K562 (cell line): ENCODE results near the gene GP2. TPM values are rescaled to one million over a fixed set of nuclear protein-coding genes. Genes with fewer than 3 reads are reported as not detected.

Experiments used
- ATAC-seq: fragments of 200-7000 bp; cut with Tn5 transposase; 3 replicates; pipeline ENCODE4 v1.9.1; 2020; ENCODE audit warnings: moderate library complexity
- BruUV-seq: library from RNA; stranded (reverse); fragments of 400-500 nt; replicated peaks from 2 replicates; lab custom pipeline; 2021; lab: Mats Ljungman, UMichigan
- CTCF ChIA-PET: fragments of 300-600 bp; formaldehyde crosslinking; extraction: SDS; loops from one replicate; lab custom pipeline; 2021; ENCODE audit warnings: low intra/inter-chr PET ratio; lab: Yijun Ruan, JAX
- POLR2A ChIA-PET: fragments of 300-600, 350-650 bp; sonication (Branson Sonifier 250); formaldehyde crosslinking; extraction: SDS; loops from one replicate; lab custom pipeline; 2021; ENCODE audit warnings: antibody characterized with exemption, inconsistent platforms; lab: Yijun Ruan, JAX
- DNase-seq, 4 experiments: peaks; one replicate each; pipeline versions ENCODE4 v3.0.0 to v3.0.0-alpha.2; 2011 to 2018; ENCODE audit warnings: low spot score in 3 of 4, mixed read lengths in 3 of 4; ENCODE audit errors: extremely low read depth in 1 of 4
- FAIRE-seq: peaks from 2 replicates; lab custom pipeline; 2011; peaks lifted over from hg19 to GRCh38; lab: Jason Lieb, UNC
- H2AFZ ChIP-seq: 2 replicates; pipeline ENCODE4 v1.6.0; 2011; ENCODE audit warnings: low read depth, low read length, control low read depth, inconsistent platforms
- H3K27ac ChIP-seq: fragments of 200-600 bp; 3 replicates; pipeline ENCODE4 v1.8.0; 2011; ENCODE audit warnings: low read depth, mild to moderate bottlenecking, control low read depth, inconsistent platforms, low read length, moderate library complexity, mixed read lengths; ENCODE audit errors: extremely low read depth
- H3K27me3 ChIP-seq, 2 experiments: fragments of 300-600 bp in 1 of 2; 2 replicates in 1 of 2; 3 replicates in 1 of 2; pipeline versions ENCODE4 v1.6.0 to v1.8.0; 2011; ENCODE audit warnings: inconsistent platforms in 2 of 2, low read length in 2 of 2, mild to moderate bottlenecking in 1 of 2, mixed read lengths in 1 of 2, moderate library complexity in 1 of 2; ENCODE audit not compliant: control insufficient read depth in 2 of 2, insufficient read depth in 2 of 2
- H3K36me3 ChIP-seq: fragments of 300-600 bp; 3 replicates; pipeline ENCODE4 v1.8.0; 2011; ENCODE audit warnings: mild to moderate bottlenecking, low read length, inconsistent platforms; ENCODE audit not compliant: control insufficient read depth, insufficient read depth
- H3K4me1 ChIP-seq, 2 experiments: fragments of 200-600 bp in 1 of 2; replicated peaks in 1 of 2; 2 replicates in 1 of 2; 3 replicates in 1 of 2; pipeline versions ENCODE4 v1.5.1 to v1.8.0; 2011; ENCODE audit warnings: inconsistent platforms in 2 of 2, low read length in 2 of 2, mild to moderate bottlenecking in 1 of 2, mixed read lengths in 1 of 2, moderate library complexity in 1 of 2; ENCODE audit not compliant: control insufficient read depth in 2 of 2, insufficient read depth in 2 of 2
- H3K4me2 ChIP-seq: 2 replicates; pipeline ENCODE4 v1.6.1; 2011; ENCODE audit warnings: low read length, control low read depth, inconsistent platforms, mixed read lengths; ENCODE audit not compliant: insufficient read depth
- H3K4me3 ChIP-seq: fragments of 200-600 bp; sonication (generic), shearing (Covaris generic); 2 replicates; pipeline ENCODE4 v1.5.1; 2016; ENCODE audit warnings: control low read depth, inconsistent platforms
- H3K79me2 ChIP-seq: fragments of 200-600 bp; 3 replicates; pipeline ENCODE4 v1.8.0; 2011; ENCODE audit warnings: low read length, inconsistent platforms; ENCODE audit not compliant: control insufficient read depth, insufficient read depth
- H3K9ac ChIP-seq, 2 experiments: 2 replicates each; pipeline versions ENCODE4 v1.6.0 to v1.6.1; 2011; ENCODE audit warnings: low read depth in 2 of 2, low read length in 2 of 2, control low read depth in 1 of 2, inconsistent platforms in 1 of 2, mild to moderate bottlenecking in 1 of 2, mixed read lengths in 1 of 2; ENCODE audit not compliant: insufficient read depth in 1 of 2
- H3K9me1 ChIP-seq: one replicate; pipeline ENCODE4 v1.6.0; 2011; ENCODE audit warnings: inconsistent platforms, mild to moderate bottlenecking, low read length, moderate library complexity; ENCODE audit not compliant: control insufficient read depth, insufficient read depth
- H3K9me3 ChIP-seq: replicated peaks from 2 replicates; pipeline ENCODE4 v1.5.1; 2011; ENCODE audit warnings: low read depth, low read length, inconsistent platforms; ENCODE audit not compliant: control insufficient read depth, insufficient read depth
- H4K20me1 ChIP-seq: replicated peaks from 2 replicates; pipeline ENCODE4 v1.6.1; 2011; ENCODE audit warnings: low read length, inconsistent platforms, mixed read lengths; ENCODE audit not compliant: control insufficient read depth, insufficient read depth
- BCOR ChIP-seq: fragments of 450-650 bp; IDR thresholded peaks from 2 replicates; pipeline ENCODE4 v1.6.1; 2016
- CBFA2T2 ChIP-seq: fragments of 450-650 bp; conservative IDR thresholded peaks from 2 replicates; pipeline ENCODE4 v1.6.1; 2017; ENCODE audit warnings: mild to moderate bottlenecking
- ELF2 ChIP-seq: fragments of 250-450 bp; sonication (Bioruptor Pico); IDR thresholded peaks from 2 replicates; pipeline ENCODE4 v1.5.0; 2021; ENCODE audit warnings: mild to moderate bottlenecking
- NFE2L1 ChIP-seq: fragments of 450-650 bp; IDR thresholded peaks from 2 replicates; pipeline ENCODE4 v1.6.1; 2016; ENCODE audit warnings: missing genetic modification characterization, low read depth, mild to moderate bottlenecking, missing compliant biosample characterization, moderate library complexity, borderline replicate concordance
- PURB ChIP-seq: sonication (generic); formaldehyde crosslinking; IDR thresholded peaks from 2 replicates; pipeline ENCODE4 v1.9.0; 2021; ENCODE audit warnings: low read depth, mild to moderate bottlenecking, missing genetic modification reagents
- SRSF1 ChIP-seq: fragments of 200-400 bp; formaldehyde crosslinking; IDR thresholded peaks from 2 replicates; pipeline ENCODE4 v1.6.1; 2017; ENCODE audit warnings: mild to moderate bottlenecking, low read depth, low read length, moderate library complexity
- ZNF12 ChIP-seq: sonication (generic); formaldehyde crosslinking; IDR thresholded peaks from 2 replicates; pipeline ENCODE4 v1.4.0; 2020; ENCODE audit warnings: mild to moderate bottlenecking, missing genetic modification reagents
- ZNF174 ChIP-seq: fragments of 250-450 bp; sonication (Bioruptor Pico); IDR thresholded peaks from 2 replicates; pipeline ENCODE4 v1.4.0; 2020; ENCODE audit warnings: mild to moderate bottlenecking
- ZNF24 ChIP-seq: fragments of 450-650 bp; IDR thresholded peaks from 2 replicates; pipeline ENCODE4 v1.6.1; 2016
- ZNF354B ChIP-seq: fragments of 250-450 bp; sonication (Bioruptor Pico); IDR thresholded peaks from 2 replicates; pipeline ENCODE4 v1.4.0; 2020
- WGBS: fragments of 100-300 bp; shearing (Covaris generic); methylation state at CpG from one replicate; pipeline ENCODE4 v1.1.6; 2016; ENCODE audit warnings: low coverage, mixed read lengths; ENCODE audit not compliant: insufficient coverage; ENCODE audit errors: missing lambda C conversion rate; 5-methylcytosine and 5-hydroxymethylcytosine counted together
- in situ Hi-C: fragments of 300-500 bp; cut with MboI; formaldehyde crosslinking; loops from 4 replicates; pipeline ENCODE4 v1.15.0; 2018; ENCODE audit warnings: inconsistent platforms, mixed read lengths
- intact Hi-C: fragments of 100-400 bp; cut with micrococcal nuclease; formaldehyde crosslinking; loops from 2 replicates; pipeline ENCODE4 v1.14.2; 2022
- polyA plus RNA-seq, 8 experiments: library from polyadenylated mRNA; depleted of rRNA in 4 of 8; stranded (reverse) in 5 of 8; unstranded in 3 of 8; fragments of >200 nt; fragmentation: Nextera tagmentation in 2 of 8; fragmentation: Illumina TruSeq in 1 of 8; extraction: Ambion mirVana in 2 of 8; extraction: Trizol in 1 of 8; gene quantifications; 2 replicates each; pipeline versions ENCODE4 v1.2.1 to v1.2.3, GENCODE V29; 2011 to 2014; ENCODE audit warnings: inconsistent platforms in 1 of 8, missing spikeins in 1 of 8
- total RNA-seq, 7 experiments: library from RNA; depleted of rRNA in 6 of 7; stranded (reverse); fragments of >200 nt in 6 of 7; fragmentation: Illumina TruSeq in 2 of 7; extraction: Trizol in 2 of 7; gene quantifications; 2 replicates each; pipeline versions ENCODE4 v1.2.1 to v1.2.3, GENCODE V29; 2011 to 2021; ENCODE audit warnings: low replicate concordance in 1 of 7

Gene GP2
- total and polyA plus RNA-seq, 9 of the 15 experiments (the other 6 are each of a cell fraction or from before 2014, with no cell fraction given): 5.9 TPM; not detected in 8

DNA sequence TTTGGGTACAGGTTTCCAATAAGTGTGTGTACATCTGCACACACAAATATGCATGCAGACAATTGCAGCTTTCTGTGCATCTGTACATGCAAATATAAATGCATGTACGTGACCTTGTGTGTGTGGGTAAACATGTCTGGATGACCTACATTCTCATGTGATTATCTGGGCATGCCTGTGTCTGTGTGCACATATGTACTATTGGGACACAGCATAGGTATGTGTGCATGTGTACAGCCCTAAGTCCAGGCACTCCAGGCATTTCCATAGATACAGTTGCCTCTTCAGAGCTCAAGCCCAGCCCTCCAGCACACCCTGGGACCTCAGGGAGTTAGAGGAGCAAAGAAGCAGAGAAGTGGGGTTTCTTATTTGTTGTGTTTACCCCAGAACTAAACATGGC lies 7.1 kb upstream of the GP2 start:
- Histone ChIP-seq H3K27me3 (peaks cover 0 to 4% of the 10 kb centered on the region in 2 experiments; a peak in 1 of 5 replicates), H3K4me3 (no peak overlapping the region), H3K4me1 (no peaks in the 10 kb centered on the region), H3K9me3 (no peaks in the 10 kb centered on the region), H3K4me2 (no peak overlapping the region), H3K36me3 (no peaks in the 10 kb centered on the region), H3K27ac (no peak overlapping the region), H2AFZ (no peak overlapping the region), H3K9me1 (no peaks in the 10 kb centered on the region), H3K79me2 (no peaks in the 10 kb centered on the region), H3K9ac (no peak overlapping the region), H4K20me1 (no peaks in the 10 kb centered on the region)
- DNase-seq (no peak), FAIRE-seq (no peak), ATAC-seq (no peak)
- TF ChIP-seq ELF2 (no peak), ZNF174 (CRISPR knock-in tag) (no peak), ZNF354B (CRISPR knock-in tag) (no peak), ZNF24 (no peak), PURB (CRISPR knock-in tag) (no peak), ZNF12 (CRISPR knock-in tag) (no peak), SRSF1 (no peak), NFE2L1 (tag) (no peak), CBFA2T2 (no peak), BCOR (no peak)
- intact Hi-C loops (no loop called here), in situ Hi-C loops (no loop called here)
- ChIA-PET CTCF (no interaction called here), POLR2A (interaction anchor here (0.6 kb wide), 1 partner anchor 180 kb away, joined by 4 read pairs; no protein-coding TSS in a partner anchor)
- no TSS peak for BruUV-seq
- 4% methylated on average over 1 of the region's 1 CpG for WGBS
